Stimulated activated CD8-positive, alpha-beta memory T cell treated with anti-CD3 and anti-CD28 coated beads, Interleukin-7, amount 100 ng/mL, for 4 hours (primary cell): Measurements from ENCODE around the gene PNLDC1.
"Not testable (repeated sequence)": the region's sequence is repeated elsewhere in the genome, so short reads cannot be mapped to it uniquely, and the experiment has no call there.

Source experiments
- DNase-seq, 2 donors: peaks; one replicate each; pipeline ENCODE4 v3.0.0-alpha.2; 2020; ENCODE audit warnings: low read depth in 2 of 2

Gene PNLDC1

DNA sequence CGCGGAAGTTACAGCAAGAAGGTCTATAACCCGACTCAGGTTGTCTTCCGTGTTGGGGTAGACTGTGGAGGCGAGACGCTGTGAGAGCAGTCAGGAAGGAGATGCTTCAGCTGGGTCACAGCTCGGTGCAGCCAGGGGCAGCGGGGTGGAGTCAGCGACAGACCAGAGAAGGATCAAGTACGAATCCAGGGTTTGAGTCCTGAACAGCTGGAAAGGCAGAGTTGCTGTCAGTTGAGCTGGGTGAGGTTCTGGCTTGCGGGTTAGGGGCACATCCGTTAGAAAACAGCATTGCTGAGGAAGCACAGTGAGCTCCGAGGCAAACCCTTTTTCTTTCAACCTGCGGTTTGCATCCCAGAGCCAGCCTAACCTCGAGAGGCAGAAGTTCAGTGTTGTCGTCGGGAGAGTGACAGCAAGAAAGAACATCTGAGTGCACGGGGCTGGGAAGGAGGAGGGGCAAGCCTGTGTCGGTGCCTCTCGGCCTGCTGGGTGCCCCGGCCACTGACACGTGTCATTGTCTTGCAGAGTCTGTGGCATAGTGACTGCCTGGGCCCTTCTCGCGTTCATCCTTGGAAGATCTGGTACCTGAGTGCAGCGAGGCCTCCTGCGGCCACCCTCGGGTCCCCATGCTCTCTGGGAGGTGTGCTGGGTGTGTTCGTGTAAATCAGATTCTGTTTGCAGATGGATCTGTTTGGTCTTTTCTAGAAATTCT lies 20.0 kb downstream of the PNLDC1 start:
- no peak for DNase-seq

DNA sequence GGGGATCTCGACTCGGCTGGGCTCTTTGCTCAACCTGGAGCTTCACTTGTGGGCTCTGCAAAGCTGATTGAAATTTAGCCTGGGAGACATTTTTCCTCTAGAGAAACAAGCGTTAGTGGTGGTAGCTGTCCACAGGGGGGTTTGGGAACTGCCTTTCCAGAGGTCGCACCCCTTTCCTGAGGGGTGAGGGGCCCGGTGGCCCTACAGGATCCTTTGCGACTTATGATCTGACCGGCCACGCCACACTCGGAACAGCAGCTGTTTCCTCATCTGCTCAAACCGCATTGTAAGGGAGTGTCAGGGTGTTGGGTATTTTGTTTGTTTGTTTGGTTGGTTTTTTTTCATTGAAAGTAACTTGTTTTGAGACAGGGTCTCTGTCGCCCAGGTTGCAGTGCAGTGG lies 21.0 kb downstream of the PNLDC1 start:
- no peak for DNase-seq

DNA sequence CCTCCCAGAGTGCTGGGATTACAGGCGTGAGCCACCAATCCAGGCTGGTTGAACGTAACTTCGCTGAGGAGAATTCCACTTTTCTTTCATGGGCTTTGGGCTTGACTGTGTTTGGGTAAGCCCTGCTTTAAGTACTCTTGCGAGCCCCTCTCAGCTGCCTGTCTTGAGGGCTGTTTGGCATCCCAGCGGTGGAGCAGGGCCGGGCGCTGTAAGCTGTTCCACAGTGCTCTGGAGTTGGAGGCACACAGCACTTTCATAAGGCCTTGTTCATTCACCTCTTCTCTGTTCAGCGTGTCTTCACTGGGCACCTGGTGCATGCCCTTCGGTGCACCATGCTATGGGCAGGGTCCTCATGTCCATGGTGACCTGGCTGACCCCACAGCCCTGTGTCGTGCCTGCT lies 21.6 kb downstream of the PNLDC1 start:
- DNase-seq, result no peak

DNA sequence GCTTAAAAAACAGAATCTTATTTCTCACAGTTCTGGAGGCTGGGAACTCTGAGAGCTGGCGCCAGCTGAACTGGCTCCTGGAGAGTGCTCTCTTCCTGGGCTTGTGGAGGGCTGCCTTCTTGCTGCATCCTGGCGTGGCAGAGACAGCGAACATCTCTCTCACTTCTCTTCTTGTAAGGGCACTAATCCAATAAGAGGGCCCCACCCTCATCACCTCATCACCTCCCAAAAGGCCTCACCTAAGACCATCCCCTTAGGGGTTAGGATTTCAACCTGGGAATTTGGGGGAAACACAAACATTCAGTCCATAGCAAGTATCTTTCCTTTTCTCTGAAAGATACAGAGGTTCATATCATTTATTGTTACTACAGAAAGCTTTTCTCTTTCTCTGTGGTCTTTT lies 23.9 kb downstream of the PNLDC1 start:
- no peak for DNase-seq

DNA sequence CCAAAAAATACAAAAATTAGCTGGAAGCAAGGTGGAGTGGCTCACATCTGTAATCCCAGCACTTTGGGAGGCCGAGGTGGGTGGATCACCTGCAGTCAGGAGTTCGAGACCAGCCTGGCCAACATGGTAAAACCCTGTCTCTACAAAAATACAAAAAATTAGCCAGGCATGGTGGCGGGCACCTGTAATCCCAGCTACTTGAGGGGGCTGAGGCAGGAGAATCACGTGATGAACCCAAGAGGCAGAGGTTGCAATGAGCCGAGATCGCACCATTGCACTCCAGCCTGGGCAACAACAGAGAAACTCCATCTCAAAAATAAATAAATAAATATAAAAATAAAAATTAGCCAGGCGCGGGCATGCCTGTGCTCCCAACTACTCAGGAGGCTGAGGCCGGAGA lies 24.6 kb downstream of the PNLDC1 start:
- not testable (repeated sequence) for DNase-seq

DNA sequence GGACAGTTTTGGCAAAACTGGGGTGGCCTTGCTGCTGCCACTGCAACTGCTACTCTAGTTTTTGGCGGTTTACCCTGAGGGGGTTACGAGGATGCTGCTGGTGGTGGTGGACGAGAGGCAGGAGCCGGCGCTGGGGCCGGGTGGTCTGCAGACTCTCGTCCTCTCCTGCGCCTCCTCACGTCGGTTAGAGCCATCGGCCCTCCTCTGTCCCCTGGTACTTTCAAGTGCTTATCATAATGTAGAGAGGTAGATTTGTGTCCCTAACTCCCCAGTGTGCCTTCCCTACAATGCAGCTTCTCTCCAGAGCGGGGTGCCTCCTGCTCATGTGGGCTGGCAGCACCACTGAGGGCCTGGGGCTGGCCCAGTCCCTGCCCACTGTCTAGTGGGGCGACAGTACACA lies 25.9 kb downstream of the PNLDC1 start:
- no peak for DNase-seq

DNA sequence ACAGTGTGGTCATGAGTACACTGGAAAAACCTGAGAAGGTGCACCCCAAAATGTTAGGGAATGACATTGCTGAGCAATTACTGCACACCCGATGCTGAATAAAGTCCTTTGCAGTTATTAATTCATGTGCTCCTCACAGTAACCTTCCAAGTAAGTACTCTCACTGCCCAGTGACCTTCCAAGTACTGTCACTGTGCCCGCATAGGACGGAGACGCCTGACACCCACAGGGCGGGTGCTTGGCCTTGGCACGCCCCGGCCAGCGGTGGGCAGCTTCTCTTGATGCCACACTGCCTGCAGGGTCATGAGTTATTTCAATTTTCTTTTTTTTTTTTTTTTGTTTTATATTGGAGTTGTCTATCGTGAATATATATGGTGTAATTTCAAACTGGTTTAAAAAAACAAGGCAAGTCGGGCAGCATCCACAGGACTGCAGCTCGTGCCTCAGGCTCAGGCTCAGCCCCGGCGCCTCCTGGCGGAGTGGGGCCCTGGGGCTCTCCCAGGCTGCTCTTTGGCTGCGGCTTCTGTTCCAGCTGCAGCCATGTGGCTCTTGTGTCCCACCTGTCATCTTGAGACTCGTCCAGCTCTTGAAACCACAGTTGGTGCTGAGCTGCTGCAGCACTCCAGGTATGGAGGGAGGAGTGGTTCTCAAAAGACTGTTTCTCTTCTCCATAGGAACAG lies 27.0 kb downstream of the PNLDC1 start:
- no peak for DNase-seq

DNA sequence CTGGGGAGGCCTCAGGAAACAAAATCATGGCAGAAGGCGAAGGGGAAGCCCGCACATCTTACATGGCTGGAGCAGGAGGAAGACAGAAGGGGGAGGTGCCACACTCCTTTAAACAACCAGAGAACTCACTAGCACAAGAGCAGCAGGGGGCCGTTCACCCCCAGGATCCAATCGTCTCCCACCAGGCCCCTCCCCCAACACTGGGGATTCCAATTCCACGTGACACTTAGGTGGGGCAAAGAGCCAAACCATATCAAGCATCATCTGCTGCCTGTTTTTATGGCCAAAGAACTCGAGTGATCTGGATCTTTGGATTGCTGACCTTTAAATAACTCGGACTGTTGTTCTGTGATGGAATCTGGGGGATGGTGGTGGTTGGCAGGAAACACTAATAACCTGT lies 28.0 kb downstream of the PNLDC1 start:
- no peak for DNase-seq

DNA sequence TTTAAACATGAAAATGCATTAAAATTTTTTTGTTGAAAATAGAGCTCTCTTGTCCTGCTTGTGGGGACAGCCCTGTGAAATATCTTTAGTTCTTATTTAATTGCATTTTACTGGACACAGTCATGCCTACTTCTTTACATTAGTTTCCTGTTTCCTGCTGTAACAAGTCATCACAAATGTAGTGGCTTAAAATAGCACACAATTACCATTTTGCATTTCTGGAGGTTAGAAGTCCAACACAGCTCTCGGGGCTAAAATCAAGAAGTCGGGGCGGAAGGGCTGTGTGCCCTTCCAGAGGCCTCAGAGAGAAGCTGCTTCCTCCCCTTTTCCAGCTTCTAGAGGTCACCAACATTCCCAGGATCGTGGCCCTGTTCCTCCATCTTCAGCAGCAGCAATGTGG lies 29.4 kb downstream of the PNLDC1 start:
- DNase-seq, result no peak

DNA sequence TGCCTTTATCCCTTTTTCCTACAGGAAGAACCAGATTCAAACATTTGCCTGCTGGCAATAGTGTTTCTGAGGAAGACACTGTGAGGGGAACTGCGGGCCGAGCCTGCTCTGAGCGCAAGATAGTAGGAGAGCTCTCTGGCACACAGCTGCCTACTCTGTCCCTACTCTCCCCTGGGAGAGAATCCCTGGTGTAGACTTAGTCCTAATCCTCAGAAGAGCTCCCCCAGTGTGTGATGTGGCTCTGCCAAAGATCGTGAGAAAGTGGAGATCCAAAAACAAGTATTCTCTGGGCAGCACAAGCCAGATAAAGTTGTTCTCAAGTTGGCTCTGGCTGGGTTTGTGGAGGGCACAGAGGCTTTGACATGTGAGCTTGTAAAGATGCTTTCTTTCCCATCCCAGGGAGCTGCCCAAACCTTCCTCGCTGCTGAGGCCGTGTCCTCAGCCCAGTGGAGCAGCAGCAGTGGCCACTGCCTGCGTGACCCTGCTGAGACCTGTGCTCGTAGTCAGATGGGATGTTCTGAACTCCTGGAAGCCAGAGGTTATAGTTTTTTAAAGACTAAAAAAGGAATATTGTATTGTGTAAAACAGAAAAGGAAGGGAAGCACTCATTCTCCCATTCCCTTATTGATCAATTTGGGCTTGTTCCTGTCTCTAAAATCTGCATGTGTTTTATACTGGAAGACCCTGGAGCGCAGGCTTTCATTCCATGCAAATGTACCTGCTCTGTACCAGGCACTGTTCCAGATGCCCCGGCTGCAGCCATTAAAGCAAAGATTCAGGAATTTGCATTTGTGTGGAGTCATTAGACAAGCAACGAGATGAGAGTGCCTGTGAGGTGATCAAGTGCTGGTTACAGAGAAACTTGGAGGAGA lies 30.7 kb downstream of the PNLDC1 start:
- DNase-seq, result no peak

DNA sequence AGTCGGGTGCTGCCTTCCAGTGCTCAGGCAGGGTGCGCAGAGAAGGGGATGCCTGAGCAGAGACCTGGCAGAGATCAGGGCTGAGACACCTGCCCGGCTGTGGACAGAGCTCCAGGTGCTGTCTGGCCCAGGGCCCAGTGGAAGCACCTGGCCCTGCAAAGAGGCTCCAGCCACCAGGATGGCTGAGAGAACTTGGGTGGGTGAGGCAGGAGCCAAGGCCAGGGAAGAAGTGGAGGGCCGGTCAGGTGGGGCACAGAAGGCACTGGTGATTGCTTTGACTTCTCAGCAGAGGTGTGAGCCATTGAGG lies 31.2 kb downstream of the PNLDC1 start:
- DNase-seq, result no peak

DNA sequence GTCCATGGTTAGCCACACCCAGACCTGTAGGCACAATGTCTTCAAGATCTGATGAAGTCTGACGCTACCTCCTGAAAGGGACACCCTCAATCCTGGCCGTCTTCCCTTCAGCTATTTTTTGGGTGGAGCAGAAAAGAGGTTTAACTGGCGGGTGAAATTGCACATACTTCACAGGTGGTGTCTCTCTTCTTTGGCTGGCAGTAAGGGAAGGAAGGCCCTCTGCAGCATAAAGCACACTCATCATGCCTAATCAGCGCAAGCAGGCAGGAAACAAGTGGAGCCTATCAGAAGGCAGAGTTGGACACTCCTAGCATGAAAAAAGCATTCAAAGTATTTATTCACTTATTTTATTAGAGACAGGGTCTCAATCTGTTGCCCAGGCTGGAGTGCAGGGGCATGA lies 32.9 kb downstream of the PNLDC1 start:
- no peak for DNase-seq

DNA sequence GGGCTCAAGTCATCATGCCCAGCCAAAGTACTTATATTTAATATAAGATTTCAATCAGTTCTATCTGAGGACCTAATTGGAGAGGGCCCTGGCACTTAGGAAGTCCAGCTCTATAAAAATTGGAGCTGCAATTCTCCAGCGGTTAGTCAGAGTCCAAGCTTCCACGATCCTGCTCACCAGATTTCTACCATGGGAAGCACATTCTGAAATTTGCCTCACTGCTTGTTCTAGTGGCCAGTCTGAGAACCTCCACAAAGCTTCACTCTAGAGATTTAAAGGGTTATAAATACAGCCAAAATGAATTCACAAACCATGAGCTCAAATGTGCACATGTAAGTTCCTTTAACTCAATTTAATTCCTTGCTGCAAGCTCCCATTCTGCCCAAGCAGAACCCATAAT lies 33.5 kb downstream of the PNLDC1 start:
- DNase-seq, result no peak

DNA sequence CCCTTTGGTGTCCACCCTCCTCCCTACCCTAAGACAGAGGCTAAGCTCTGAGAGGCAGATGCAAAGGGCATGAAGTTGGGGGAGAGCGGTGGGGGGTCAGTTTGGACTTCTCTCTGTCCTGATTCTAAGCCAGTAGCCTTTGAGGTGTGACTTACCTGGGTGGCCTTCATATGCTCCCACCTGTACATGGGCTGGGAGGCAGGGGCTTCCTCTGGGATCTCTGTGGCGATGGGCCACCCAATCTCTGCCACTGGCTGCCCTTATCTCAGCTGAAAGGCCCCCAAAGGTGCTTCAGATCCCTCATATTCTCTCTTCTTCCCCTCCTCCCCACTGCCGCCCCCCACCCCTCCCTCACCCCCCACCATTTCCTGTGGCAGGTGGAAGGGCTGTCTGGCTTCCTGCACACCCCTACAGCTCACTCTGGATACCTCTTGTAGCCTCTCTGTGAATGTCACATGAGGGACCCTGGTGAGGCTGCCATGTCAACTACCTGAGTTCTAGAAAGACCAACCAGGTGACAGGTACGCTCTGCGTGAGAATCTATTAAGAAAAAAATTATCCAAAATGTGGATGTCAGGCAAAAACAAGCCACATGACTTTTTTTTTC lies 34.0 kb downstream of the PNLDC1 start:
- no peak for DNase-seq

DNA sequence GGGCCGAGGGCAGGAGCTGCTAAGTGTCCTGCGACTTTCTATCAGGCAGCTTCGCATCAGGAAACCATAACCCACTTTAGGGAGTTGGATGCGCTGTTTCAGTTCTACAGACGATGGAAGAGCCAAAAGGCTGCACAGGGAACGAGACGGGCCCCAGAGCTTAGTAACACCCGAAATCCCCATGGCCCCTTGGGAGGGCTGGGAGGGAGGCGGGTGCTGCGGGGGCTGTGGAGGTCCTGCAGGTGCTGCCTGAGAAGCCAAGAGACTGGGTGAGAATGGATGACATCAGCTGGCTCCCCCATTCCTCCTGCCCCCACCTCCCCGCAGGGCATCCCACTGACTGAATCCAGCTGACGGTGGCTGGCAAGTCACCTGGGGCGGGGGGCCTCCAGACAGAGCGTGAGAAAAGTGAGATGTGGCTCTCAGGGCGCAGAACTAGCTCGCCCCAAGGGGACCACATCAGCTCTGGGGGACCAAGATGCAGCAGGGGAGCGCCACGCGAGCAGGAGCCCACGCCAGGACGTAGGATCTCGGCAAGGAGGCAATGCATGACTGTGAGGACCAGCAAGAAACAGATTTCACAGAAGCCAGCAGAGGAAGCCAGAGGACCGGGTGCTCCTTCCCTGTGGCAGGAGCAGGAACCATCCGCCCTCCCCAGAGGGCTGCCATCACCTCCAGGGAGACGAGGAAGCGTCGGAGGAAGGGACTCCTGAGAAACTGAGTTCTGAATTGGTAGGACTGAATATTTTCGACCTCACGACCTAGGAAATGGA lies 36.8 kb downstream of the PNLDC1 start:
- DNase-seq, result no peak

DNA sequence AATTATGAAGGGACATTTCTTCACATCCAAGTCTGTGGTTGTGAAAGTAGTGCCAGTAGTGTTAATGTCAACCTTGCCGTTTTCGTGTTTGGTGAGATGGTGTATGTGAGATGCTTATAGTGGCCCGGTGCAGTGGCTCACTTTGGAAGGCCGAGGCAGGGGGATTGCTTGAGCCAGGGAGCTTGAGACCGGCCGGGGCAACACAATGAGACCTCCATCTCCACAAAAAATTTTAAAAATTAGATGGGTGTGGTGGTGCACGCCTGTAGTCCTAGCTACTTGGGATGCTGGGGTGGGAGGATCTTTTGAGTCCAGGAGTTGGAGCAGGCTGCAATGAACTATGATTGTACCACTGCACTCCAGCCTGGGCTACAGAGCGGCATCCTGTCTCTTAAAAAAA lies 37.4 kb downstream of the PNLDC1 start:
- DNase-seq, result no peak

DNA sequence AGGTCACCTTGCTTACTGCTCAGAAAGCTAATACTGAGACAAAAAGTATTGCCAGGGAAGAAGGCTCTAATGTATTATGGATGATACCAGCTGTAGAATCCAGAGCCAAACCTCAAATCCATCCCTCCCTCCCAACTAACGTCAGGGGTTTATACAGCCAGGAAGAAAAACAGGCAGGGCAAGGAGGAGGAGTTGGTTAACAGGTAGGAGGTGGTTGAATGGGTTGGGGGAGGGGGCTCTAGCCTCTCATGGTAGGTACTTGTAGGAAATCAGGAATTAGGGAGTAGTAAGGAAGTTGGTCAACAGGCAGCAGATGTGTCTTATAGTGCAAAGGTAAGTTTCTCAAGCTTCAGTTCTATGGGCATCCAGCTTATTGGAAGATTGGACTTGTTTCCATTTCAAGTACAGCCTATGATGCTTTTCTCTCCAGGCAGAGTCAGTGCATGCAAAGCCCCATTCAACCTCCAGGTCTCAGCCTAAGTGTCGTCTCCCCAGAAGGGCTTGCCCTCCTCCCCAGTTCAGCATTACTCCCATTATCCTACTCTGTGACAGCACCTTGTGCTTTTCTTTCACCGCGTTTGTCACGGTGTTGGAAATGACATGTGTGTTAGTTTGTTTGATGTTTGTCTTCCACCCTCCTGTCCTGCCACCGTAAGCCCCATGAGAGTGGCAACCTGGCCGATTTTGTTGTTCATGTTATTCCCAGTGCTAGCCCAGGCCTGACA lies 38.1 kb downstream of the PNLDC1 start:
- no peak for DNase-seq

DNA sequence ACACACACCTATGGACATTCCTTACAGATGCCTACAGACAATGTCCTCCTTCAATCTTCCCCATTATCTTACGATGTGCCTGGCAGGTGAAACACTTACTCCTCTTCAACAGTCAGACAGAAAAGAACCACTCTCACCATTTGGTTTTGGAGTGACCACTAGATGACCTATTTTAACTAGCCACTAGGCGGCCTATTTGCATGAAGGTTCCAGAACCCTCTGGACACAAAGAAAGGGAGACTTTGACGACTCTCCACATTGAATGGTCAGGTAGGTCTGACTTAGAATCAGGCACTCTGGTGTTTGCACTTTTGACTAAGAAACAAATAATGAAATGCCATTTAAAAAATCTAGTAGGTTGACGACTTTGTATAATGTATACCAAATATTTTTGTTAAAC lies 42.0 kb downstream of the PNLDC1 start:
- DNase-seq, result no peak

DNA sequence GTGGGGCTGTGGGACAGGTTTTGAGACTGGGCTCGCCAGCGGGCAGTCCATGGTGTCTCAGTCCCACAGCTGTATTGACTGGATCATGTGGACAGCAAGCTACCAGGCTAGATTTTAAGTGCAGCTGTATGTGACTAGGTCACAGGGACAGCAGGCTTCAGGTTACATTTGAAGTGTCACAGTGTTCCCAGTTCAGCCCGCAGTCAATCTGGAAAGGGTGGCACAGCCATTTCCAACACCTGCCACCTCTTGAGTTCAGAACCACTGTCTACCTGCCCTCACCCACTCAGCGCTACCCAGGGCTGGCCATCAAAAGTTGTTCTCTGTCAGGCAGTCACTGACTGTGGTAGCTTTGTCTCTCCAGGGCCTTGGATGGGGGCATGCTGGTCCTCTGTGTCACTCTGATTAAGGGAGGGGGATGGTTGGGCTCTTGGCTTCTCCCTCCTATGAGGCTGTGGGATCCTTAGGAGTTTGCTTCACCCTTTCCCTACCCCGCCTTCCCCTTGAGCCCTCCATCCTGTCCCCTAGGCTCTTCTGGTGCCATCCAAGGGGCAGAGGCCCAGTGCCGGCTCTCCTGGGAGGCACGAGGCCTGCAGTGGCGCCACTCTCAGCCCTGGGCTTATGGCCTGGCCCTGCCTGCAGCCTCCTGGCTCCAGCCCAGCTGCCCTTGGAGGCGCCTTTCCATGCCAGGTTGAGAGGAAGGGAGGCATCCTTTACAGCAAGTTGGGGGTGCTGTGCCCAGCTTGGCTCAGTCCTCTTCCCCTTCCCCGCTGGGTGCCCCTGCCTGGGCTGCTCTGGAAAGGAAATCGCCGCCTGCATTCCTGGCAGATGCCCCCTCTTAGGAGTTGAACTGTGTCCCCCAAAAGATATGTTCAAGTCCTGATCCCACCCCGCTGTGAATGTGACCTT lies 44.9 kb downstream of the PNLDC1 start:
- no peak for DNase-seq

DNA sequence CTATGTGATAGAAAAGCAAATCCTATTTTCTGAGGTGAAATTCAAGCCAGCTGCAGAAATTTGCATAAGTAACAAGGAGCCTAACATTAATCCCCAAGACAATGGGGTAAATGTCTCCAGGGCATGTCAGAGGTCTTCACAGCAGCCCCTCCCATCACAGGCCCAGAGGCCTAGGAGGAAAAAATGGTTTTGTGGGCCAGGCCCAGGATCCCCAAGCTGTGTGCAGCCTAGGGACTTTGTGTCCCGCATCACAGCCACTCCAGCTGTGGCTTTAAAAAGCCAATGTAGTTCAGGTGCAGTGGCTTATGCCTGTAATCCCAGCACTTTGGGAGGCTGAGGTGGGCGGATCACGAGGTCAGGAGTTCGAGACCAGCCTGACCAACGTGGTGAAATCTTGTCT lies 48.5 kb downstream of the PNLDC1 start:
- not testable (repeated sequence) for DNase-seq
